HG03457 (cell line): Measurements from ENCODE around the gene UBQLN1.

ENCODE experiments used
- ATAC-seq: cut with Tn5 transposase; IDR thresholded peaks from one replicate; pipeline ENCODE4 v1.9.1; 2021; ENCODE audit warnings: moderate number of reproducible peaks; ENCODE audit not compliant: unreplicated experiment

Gene UBQLN1

DNA sequence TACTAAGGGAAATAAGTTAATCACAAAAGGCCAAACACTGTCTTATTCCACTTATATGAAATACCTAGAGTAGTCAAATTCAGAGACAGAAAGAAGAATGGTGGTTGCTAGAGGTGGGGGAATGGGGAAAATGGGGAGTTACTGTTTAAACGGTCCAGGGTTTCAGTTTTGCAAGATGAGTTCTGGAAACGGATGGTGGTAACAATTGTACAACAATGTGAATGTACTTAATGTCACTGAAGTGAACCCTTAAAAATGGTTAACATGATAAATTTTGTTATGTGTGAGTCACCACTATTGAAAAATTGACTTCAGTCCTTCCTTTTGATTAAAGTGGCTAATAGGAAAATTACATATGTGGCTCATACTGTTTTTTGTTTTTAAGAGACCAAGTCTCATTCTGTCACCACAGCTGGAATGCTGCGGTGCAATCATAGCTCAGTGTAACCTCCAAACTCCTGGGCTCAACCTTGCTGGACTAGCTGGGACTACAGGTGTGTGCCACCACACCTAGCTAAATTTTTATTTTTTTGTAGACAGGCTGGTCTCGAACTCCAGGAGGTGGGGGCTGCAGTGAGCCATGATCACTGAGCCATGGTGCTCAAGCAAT, 8.7 kb downstream of the UBQLN1 start:
- no peak for ATAC-seq

DNA sequence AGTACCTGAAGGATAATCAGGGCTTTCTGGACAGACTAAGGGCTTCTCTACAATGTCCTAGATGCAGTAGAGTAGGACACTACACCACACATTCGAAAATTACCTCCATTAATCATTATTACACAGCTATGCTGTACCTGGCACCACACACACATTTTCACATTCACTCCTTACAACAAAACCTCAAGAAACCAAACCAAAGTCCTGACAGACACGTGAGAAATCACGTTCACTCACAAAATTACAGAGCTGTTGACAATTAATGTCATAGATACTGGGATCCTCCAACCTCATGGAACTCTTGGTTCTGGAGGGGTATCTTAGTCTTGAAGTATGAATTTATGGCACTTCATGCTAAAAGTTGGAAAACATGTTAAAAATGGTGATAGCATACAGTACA, 16.3 kb downstream of the UBQLN1 start:
- no peak for ATAC-seq

DNA sequence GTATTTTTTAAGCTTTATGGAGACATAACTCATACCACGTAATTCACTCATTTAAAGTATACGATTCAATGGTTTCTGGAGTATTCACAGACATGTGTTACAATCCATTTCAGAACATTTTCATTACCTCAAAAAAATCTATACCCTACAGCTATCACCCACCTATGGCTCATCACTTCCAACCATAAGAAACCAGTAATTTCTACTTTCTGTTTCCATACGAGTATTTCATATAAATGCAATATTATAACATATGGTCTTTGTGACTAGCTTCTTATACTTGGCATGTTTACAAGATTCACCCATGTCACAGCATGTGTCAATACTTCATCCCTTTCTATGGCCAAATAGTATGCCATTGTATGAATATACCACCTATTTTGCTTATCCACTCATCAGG, 18.8 kb downstream of the UBQLN1 start:
- no peak for ATAC-seq

DNA sequence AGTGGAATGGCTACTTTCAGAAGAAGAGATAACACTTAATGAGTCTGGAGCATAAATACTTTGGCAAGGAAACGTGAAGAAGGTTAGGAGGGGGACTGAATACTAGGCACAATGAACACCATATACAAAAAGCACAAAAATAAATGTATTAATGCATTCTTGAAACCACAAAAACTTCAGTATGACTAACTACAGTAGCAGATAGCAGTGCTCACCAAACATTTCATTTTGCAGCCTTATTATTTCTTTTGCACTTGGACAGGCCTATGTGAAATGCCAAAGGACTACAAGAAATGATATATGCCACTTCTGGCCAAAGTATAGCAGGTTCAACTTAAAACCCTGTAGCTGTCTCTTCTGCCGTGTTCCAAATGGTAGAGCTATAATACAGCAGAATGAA, 26.3 kb downstream of the UBQLN1 start:
- no peak for ATAC-seq

DNA sequence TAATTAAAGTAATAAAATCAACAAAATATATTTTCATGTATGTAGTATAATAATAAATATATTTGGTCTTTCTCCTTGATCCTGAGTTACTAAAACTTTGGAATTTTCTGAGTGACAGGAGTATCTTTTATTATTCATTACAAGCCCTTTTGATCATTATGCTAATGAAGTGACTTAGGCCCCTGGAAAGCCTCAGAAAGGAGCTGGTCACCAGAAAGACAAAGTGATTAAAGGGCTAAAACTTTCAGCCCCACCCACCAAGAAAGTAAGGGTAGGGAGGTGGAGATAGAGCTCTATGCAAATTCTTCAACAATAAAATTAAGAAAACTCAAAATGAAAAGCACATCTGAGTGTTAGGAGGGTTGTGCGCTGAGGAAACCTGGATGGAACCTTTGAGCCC, 27.5 kb downstream of the UBQLN1 start:
- no peak for ATAC-seq

DNA sequence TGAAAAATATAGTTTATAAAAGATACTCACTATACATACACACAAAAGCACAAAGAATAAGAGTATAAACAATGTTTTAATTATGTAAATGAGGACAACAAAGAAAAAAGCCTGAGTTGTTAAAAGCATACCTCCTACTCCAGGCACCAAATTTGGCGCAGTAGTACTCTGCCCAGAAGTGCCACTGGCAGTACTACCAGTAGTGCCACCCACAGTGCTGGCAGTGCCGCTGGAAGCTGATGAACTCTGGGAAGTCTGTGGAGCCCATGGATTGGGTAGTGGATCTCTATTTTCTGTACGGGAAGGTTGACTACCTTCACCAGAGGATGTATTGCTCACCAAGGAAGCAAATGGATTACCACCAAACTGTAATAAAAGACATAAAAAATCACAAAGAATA, 30.2 kb downstream of the UBQLN1 start:
- no peak for ATAC-seq

DNA sequence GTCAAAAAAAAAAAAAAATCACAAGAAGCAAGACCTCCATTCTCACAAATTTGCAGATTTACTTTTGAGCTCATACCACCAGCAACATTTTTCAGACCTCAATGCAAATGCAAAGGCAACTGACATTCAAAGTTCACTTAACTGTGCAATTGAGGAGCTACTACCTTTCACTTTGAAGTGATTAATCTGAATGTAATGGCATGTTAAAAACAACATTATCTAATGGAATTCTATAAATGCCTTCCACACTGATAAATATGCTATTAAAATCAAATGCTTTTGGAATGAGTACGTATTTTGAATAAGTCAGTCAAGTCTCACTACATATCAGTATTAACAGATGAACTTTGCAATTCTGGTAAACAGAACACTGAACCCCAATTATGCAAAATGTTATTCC, 32.3 kb downstream of the UBQLN1 start:
- no peak for ATAC-seq

DNA sequence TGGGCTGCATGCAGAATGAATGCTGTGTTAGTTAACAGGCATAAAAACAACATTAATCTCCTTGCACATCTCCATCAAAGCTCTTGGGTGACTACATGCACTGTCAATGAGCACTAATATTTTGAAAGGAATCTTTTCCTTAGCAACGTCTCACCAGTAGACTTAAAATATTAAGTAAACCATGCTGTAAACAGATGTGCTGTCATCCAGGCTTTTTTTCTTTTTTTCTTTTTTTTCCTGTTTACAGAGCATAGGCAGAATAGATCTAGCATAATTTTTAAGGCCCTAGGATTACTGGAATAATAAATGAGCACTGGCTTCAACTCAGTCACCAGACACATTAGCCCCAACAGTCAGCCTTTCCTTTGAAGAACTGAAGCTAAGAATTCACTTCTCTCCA, 36.3 kb downstream of the UBQLN1 start:
- ATAC-seq = no peak

DNA sequence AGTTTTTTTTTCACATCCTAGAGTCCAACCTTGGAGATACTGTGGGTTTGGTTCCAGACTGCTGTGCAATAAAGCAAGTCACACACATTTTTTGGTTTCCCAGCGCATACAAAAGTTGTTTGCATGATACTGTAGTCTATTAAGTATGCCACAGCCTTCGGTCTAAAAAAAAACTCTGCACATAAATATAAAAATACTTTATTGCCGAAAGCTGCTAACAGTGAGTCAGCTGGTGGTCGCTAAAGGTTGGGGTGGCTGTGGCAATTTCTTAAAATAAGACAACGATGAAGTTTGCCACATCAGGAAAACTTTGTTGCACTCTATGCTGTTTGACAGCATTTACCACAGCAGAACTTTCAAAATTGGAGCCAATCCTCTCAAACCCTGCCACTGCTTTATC, 37.4 kb downstream of the UBQLN1 start:
- no peak for ATAC-seq

DNA sequence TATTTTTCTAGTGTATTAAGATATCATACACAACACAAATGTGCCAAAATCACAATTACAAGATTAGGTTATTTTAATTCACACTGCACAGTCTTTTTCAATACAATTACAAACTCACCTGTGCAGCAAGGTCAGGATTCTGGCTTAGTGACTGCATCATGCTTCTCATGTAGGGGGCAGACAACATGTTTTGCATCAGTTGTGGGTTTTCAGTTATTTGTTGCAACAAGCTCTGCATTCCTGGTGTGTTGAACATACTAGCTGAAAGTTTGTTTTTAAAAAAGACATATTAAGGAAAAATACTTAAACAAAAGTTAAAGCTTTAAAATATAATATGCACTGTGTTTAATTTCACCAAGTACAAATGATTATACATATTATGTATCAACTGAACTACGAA, 38.7 kb downstream of the UBQLN1 start:
- ATAC-seq = no peak

DNA sequence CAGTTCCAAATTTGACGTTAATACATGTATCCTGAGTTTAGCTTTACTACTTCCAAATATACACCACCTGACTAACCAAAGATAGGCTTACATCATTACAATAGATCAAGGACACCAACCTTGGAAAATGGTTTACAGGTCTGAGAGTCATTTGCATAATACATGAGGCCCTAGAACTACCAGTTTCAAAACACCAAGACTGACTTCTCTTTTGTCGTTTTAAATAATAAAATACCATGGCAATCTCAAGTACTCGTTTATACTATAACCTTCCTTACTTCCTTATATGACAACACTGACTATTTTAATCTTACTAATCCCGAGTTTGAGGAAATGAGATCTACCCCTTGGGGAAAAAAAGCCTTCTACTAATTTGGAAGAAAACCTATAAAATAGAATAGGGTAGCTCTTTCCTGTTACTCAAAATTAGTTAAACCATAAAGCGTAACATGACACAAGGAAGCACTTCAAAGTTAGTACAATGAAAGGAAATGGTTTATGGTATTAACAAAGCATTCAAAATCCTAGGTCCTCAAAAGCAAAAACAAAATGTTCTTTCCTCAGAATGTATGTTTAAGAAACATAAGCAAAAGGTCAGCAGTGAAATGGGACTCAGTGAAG, 42.1 kb downstream of the UBQLN1 start:
- ATAC-seq = peak; percentile 88

DNA sequence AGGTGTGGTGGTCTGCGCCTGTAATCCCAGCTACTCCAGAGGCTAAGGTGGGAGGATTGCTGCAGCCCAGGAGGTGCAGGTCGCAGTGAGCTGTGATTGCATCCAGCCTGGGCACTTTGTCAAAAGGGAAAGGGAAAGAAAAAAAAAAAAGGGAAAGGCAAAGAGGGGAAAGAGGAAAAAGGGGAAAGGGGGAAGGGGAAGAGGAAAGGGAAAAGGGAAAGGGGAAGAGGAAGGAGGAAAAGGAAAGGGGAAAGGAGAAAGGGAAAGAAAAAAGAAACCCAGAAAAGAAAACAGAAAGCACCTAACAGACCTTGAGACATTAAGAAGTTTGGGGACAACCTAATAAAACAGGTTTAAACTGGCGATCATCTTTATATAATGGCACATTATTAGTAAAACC, 44.8 kb downstream of the UBQLN1 start:
- no peak for ATAC-seq

DNA sequence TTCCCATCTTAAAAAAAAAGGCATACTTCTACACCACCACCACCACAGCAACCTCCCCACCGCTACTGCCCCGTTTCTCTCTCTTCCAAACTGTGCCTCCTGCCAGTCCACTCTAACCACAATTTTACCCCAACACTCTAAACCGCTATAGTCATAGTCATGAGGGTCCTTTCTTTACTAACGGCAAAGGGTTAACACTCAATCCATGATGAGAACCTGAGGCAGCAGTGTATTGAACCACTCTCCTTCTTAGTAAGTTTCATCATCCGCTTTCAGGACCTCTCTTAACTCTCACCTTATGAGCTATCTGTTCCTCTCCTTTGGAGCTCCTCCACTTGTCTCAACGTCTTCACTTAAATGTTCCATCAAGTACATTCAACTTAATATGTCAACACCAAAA, 50.8 kb downstream of the UBQLN1 start:
- no peak for ATAC-seq

DNA sequence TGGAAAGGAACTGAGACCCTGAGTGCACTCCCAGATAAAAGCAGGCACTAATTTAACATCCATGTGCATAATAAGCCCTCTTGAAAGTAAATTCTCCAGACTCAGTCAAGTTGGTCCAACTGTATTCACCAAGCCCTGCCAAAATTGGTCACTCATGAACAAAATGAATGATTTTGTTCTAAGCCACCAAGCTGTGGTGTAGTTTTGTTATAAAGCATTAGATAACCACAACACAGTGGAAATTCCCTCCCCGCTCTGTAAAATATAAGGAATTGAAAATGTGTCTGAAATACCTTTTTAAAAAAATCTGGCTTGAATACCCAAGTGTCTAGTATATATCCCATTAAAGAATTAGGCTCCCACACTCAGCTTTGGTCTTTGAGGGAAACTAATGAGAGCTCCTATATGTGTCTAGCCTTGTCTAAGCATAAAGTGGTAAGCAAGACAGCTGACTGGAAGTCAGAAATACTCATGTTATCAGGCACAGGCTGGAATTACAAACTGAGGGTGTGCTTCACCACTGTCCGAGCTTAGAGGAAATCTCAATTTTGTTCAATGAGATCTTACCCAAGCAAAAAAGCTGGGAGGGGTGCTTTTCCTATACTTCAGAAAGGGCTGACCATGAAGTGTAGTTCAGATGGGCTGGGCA, 51.6 kb downstream of the UBQLN1 start:
- ATAC-seq = peak; percentile 68

DNA sequence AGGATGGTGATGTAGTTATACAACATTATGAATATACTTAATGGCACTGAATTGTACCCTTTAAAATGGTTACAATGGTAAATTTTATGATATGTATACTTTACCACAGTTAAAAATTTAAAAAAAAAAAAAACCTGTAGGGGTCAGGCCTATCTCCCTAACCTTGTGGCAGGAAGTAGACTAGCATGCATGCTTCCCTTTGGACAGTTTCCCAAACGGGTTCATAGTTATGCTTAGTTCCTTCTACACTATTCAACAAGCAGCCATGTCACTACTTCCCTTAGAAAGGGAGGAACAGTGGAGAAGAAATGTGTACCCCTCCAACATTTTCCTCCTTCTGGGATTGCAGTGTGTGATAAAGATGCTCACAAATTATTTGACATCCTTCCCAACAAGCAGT, 52.3 kb downstream of the UBQLN1 start:
- ATAC-seq = no peak

DNA sequence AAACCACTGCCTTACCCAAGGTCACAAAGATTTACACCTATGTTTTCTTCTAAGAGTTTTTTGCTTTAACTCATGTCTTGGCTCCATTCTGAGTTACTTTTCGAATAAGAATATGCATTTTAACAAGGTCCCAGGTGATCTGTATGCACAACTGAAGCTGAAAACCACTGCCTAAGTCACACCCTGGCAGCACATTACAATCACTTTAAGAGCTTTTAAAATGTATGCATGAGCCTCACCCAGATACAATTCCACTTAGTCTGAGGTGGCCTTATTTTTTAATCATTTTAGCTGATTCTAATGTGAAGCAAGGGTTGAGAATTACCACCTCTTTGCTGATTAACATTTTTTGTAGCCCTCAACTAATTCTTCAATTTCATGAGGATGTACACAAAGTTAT, 55.3 kb downstream of the UBQLN1 start:
- ATAC-seq = no peak

DNA sequence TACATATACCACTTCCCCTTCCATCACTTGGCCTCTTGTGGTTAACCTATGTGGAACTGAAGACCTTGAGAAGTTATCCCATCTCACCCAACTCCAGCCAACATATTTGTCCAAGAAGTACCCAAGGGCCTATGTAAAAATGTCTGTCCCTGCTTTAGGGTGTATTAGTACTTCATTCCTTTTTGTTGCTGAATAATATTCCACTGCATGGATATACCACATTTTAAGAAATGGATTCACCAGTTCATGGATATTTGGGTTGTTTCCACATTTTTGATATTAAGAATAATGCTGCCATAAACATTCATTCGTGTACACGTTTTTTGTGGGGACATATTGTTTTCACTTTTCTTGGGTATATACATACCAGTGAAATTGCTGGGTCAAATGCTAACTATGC, 56.2 kb downstream of the UBQLN1 start:
- no peak for ATAC-seq

DNA sequence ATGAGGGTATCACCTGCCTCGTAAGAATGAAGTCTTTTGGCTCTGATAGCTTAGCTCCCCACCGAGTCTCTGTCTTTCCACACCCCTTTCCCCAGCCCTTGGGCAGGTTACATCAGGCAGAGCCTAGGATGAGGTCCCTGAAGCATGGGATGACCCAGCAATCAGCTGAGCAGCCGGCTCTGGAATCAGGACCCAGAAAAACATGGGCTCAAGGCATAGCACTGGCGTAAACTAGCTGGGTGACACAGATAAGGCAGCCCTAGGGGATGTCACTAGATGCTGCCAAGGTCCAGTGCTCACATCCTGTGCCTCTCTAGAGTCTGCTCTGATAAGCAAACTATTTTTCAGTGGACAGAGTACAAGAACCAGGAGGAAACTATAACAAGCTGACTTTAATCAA, 58.2 kb downstream of the UBQLN1 start:
- ATAC-seq = no peak

DNA sequence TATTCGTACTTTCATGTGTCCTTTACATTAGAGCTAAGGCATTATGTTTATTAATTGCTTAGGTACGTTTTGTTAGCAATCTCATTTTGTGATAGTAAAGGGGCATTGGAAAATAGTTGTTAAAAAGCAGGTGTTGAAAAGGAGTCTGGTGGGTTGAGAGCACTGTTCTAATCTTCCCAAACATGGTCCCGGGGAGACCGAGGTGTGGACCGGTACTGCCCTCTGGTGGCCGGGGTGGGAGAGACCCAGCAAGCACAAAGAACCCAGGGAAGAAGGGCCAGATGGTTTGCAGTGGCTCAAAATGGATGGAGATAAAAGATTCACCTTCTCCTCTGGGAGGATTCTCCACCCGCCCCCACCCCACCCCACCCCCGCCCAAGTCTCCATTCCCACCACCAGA, 58.7 kb downstream of the UBQLN1 start:
- ATAC-seq = no peak

DNA sequence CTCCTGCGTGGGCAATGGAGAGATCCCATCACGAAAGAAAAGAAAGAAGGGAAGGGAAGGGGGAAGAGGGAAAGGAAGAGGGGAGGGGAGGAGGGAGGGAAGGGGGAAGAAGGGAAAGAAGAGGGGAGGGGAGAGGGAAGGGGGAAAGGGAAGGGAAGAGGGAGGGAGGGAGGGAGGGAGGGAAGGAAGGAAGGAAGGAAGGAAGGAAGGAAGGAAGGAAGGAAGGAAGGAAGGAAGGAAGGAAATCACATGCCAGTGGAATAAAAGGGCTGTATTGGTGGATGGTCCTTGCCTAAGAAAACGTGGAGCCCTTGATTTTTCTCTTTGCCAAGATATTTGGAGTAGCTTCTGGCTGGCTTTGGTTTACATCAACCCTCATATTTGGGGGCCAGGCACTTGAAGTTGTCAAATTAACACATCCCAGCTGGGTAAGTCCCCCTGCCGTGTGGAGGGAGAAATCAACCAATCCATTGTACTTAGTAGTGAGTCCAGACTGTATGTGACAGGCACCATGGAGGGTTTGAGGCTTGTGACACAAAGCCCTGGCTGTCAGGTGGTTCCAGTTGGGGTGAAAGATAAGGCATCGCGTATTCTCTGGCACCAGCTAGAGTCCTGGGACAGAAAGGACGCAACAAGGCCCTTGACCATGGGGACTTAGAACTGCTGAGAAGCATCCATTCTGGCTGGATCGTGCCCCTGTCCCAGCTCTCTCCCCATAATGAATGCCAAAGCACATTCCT, 61.1 kb downstream of the UBQLN1 start:
- no peak for ATAC-seq

DNA sequence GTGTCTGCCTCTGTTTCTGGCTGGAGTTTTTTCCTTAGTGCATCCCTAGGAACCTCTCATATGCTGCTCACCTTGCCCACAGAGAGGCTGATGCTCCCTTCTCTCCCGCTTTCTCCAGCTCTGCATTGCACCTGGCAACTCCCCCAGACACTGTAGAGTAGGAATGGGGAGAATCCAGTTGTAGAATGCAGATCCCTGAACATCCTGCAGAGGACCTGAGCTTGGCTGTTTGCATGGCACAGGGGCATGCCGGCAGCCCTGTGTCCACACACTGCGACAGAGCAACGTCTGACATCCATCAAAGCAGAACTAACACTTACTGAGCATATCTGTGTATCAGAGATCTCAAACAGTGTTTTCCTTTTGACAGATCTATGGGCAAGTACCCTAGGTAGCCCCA, 65.0 kb downstream of the UBQLN1 start:
- ATAC-seq = no peak

DNA sequence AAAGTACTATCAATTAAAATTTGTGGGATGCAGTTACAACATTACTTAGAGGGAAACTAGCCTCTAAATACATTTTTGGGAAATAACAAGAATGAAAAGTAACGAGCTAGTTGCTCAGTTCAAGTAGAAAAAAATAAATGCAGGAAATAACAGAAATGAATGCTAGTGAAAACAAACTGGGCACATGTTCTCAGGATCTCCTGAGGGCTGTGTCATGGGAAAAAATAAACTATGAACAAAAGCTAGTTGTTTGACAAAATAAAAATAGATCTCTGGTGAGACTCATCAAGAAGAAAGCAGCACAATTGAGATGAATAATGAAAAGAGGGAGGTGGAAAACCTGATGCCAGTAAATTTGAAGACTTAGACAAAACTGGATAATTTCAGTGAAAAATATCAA, 68.5 kb downstream of the UBQLN1 start:
- no peak for ATAC-seq
